AG10803 (cell line): ENCODE measurements around the gene PPM1M.
A peak's percentile ranks its signal among the peaks of the same experiment; 100 is the strongest.

Experiments used
- DNase-seq: peaks from one replicate; pipeline ENCODE4 v3.0.0; 2010; ENCODE audit warnings: low read depth
- H3K4me3 ChIP-seq: 2 replicates; pipeline ENCODE4 v1.5.1; 2011; ENCODE audit warnings: mild to moderate bottlenecking, low read length, control low read depth
- TF ChIP-seq, protein P1 (sequence below): conservative IDR thresholded peaks from 2 replicates; pipeline ENCODE4 v1.5.1; 2011; ENCODE audit warnings: mild to moderate bottlenecking, low read length, control low read depth, inconsistent platforms

The PPM1M gene

DNA sequence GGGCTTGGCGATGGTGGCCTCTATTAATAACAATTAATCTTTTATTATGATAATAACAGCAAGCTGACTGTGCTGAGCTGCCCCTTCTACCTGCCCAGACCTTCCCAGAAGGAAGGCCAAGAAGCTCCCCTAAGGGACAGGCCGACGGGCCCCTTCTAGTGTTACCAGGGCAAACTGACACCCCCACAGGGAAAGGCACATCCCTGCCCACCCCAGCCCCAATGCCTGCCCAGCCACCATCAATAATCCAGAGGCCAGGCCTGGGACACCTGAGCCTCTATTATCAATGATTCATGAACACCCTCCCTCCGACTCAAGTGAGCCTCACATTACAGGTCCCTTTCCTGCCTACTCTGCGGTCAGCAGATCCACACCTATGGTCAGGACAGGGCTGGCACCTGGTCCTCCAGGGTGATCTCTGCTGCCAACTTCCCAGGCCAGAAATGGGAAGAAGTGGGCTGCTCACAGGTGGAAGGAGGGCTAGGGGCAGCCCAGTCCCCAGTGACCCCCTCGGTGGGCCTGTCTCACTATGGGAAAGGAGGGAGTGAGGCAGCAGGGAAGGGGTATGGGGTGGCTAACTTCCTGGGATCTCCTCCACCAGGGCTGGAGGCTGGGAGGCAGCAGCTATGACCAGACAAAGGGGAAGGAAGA is 8.4 kb upstream of the PPM1M start:
- no peak for DNase-seq
- peak overlapping the region; percentile 96 for H3K4me3 ChIP-seq
- TF ChIP-seq, protein P1, sequence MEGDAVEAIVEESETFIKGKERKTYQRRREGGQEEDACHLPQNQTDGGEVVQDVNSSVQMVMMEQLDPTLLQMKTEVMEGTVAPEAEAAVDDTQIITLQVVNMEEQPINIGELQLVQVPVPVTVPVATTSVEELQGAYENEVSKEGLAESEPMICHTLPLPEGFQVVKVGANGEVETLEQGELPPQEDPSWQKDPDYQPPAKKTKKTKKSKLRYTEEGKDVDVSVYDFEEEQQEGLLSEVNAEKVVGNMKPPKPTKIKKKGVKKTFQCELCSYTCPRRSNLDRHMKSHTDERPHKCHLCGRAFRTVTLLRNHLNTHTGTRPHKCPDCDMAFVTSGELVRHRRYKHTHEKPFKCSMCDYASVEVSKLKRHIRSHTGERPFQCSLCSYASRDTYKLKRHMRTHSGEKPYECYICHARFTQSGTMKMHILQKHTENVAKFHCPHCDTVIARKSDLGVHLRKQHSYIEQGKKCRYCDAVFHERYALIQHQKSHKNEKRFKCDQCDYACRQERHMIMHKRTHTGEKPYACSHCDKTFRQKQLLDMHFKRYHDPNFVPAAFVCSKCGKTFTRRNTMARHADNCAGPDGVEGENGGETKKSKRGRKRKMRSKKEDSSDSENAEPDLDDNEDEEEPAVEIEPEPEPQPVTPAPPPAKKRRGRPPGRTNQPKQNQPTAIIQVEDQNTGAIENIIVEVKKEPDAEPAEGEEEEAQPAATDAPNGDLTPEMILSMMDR: no peak

DNA sequence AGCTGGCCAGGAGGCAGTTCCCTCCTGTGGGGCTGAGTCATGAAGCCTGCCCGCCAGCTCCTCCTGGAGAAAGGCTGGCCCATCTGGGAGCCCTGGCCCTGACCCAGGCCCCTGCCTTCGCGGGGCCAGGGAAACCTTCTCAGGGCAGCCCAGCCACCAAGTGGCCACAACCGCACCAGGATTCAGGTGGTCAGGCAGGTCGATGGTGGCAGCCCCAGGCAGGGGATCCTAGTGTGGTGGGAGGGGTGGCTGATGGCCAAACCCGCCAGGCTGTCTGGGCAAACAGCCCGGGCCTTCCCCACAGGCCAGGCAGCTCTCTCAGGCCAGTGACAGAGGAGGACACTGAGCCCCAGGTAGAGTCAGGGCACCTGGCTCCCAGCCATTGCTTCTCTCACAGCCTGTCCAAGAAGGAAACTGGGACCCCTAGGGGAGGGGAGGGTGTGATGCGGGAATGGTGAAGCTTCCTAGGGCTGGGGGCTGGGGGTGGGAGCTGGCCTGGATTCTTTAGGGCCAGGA is 7.8 kb upstream of the PPM1M start:
- TF ChIP-seq, protein P1: no peak; the same call in 1 of the 2 replicates
- peak; percentile 90 for DNase-seq
- H3K4me3 ChIP-seq: peak overlapping the region; percentile 96

DNA sequence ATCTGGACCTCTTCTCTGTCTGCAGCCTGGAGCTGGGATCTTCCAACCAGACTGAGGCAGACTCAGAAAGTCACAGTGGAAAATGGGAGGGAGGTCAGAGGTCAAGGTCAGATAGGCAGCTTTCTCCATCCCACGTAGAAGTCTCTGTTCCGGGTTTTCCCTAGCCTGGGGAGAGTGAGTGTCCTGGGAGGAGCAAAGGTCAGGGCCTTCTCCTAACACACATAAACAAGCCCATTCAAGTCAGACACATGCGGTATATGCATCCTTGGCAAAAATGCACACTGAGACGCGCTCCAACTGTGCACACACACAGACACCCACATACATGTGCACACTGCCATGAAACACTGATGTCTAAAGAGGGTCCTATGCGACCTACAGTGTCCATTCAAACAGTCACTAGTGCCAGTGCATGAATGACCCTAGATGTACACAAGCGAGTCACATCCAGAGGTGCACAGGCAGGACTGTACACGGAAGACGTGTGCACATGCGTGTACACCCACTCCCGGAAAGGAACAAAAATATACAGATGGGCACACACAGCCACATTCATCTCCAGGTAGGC is 7.3 kb upstream of the PPM1M start:
- DNase-seq: no peak
- TF ChIP-seq, protein P1: no peak
- H3K4me3 ChIP-seq: peak overlapping the region; percentile 96

DNA sequence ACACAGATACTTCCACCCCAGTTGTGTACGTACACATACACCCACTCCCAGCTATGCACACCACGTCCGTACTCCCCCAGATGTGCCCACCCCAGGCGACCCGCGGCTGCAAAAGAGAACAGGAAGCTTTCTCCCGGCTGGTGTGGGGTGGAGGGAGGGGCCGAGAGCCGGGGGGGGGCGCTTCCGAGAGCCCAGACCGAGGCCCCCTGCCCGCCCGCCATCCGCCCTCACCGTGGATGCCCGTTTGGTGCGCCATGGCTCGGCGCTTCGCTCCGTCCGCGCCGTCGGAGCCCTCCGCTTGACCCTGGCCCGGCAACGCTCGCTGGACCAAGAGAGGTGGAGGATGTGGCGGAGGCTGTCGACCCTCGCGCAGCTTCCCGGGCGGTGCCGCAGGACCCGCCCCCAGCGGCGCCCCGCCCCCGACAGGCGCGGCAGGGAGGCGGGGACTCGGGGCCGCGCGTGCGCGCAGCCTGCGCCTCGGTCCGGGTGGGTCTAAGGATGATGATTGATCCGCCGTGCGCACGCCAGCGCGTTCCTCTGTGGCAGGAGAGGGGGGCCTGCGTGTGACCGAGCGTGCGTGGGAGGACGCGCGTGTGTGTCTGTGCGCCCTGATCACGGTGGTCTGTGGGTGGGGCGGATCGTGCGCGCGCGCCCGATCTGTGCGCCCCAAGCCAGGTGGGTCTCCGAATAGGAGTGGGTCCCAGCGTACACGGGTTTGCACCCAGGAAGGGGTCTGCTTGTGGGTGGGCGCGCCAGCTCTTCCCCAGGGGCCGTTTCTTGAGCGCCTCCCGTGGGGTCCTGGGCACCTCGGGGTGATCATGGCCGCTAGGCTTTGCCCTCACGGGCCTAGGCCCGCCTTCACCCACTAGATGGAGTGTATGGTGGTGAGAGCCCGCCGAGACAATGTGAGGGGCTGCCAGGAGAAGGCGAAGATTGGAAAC is 6.5 kb upstream of the PPM1M start, which contains the start of gene TWF2:
Gene TWF2 (minus strand): TSS at position 398 of the 941 bp plus-strand sequence. CDS start 142 bp downstream, at position 256.
- peak; percentile 69 for DNase-seq
- H3K4me3 ChIP-seq: peak within 1 kb of the TSS; percentile 96
- TF ChIP-seq, protein P1: peak; percentile 55

DNA sequence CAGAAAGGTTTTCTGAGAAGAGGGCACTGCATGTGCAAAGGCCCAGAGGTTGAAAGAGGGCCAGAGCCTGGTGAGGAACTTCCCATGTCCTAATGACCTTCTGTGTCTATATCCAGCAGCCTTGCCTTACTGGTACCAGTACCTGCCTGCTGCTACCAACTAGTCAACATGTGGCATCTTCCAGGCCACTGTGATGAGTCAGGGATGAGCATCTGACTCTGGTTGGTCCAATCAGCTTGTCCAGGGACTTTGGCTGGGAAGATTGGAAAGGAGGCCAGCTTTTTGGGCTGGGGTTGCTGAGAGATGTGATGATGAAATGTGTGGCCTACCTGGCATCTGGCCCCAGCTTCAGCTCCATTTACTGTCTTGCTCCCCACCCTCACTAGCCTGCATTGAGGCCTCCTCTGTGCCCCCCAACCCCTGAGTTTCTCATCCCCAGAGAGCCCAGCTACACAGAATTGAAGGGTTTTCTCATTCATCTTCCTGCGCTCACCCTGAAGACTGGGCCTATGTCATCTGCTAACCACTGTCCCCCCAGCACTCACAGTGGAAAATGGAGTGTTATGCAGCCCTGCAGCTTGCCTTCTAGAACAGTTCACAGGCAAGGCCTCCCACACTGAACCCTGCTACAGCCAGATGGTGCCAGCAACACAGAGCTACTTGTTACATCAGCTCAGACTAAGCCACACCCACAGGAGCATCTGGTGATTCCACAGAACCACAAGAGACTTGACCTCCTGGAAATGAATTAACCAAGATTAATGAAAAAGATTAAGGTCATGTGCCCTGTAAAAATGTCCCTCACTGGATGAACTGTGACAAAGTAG is 5.3 kb upstream of the PPM1M start:
- H3K4me3 ChIP-seq: peak overlapping the region; percentile 96
- DNase-seq: peak; percentile 97

More for the DNA sequence above, 5.3 kb upstream of the PPM1M start:
- TF ChIP-seq, protein P1: peak; percentile 7; the same call in 1 of the 2 replicates
